A549 (cell line): Measurements from ENCODE around the gene MAMDC4. TPM values are rescaled to one million over a fixed set of nuclear protein-coding genes. Genes with fewer than 3 reads are reported as not detected.
"Not testable (repeated sequence)": the region's sequence is repeated elsewhere in the genome, so short reads cannot be mapped to it uniquely, and the experiment has no call there.

ENCODE experiments used
- ATAC-seq, 2 experiments: fragments of 200-7000 bp in 1 of 2; fragments of >200 bp in 1 of 2; cut with Nextera tagmentation in 1 of 2; cut with Tn5 transposase in 1 of 2; 3 replicates each; pipeline versions ENCODE4 v1.8.0 to v1.9.1; 2018 to 2020; ENCODE audit warnings: mild to moderate bottlenecking in 1 of 2, moderate library complexity in 1 of 2
- CTCF ChIA-PET: fragments of 300-600 bp; sonication (Branson Sonifier 250); formaldehyde crosslinking; extraction: SDS; loops from one replicate; lab custom pipeline; 2021; ENCODE audit warnings: antibody characterized with exemption, inconsistent platforms; lab: Yijun Ruan, JAX
- POLR2A ChIA-PET: fragments of 350-600 bp; formaldehyde crosslinking; extraction: SDS; loops from one replicate; lab custom pipeline; 2021; ENCODE audit warnings: antibody characterized with exemption, inconsistent platforms; lab: Yijun Ruan, JAX
- DNase-seq, 2 experiments: peaks; one replicate each; pipeline versions ENCODE4 v3.0.0 to v3.0.0-alpha.2; 2011 to 2016; ENCODE audit warnings: low read depth in 1 of 2, low spot score in 1 of 2
- FAIRE-seq: peaks from 2 replicates; lab custom pipeline; 2011; peaks lifted over from hg19 to GRCh38; lab: Jason Lieb, UNC
- H3K27ac ChIP-seq, 2 experiments: fragments of >200 bp; sonication (Bioruptor Twin); formaldehyde crosslinking; 3 replicates each; pipeline ENCODE4 v1.5.1; 2016 to 2017
- H3K4me1 ChIP-seq: fragments of >200 bp; sonication (Bioruptor Twin); formaldehyde crosslinking; 3 replicates; pipeline ENCODE4 v1.6.1; 2016
- H3K4me2 ChIP-seq: fragments of >200 bp; sonication (Bioruptor Twin); formaldehyde crosslinking; 3 replicates; pipeline ENCODE4 v1.6.1; 2016
- H3K4me3 ChIP-seq: fragments of >200 bp; sonication (Bioruptor Twin); formaldehyde crosslinking; 3 replicates; pipeline ENCODE4 v1.5.1; 2016
- H3K9me3 ChIP-seq: fragments of >200 bp; sonication (Bioruptor Twin); formaldehyde crosslinking; 3 replicates; pipeline ENCODE4 v1.6.1; 2016
- BCL3 ChIP-seq: fragments of >200 bp; sonication (Bioruptor Twin); formaldehyde crosslinking; IDR thresholded peaks from 3 replicates; pipeline ENCODE4 v1.6.1; 2016
- CBX8 ChIP-seq: fragments of 200-600 bp; sonication (generic); IDR thresholded peaks from 2 replicates; pipeline ENCODE4 v1.6.1; 2016
- CHD2 ChIP-seq: fragments of 150-350 bp; IDR thresholded peaks from 2 replicates; pipeline ENCODE4 v1.6.1; 2014; ENCODE audit warnings: low read length; ENCODE audit not compliant: partially characterized antibody
- CTCF ChIP-seq: fragments of >200 bp; sonication (Bioruptor Twin); formaldehyde crosslinking; IDR thresholded peaks from 3 replicates; pipeline ENCODE4 v1.5.1; 2016
- FOXS1 ChIP-seq: fragments of 250-450 bp; sonication (Bioruptor Pico); IDR thresholded peaks from 2 replicates; pipeline ENCODE4 v1.5.0; 2020; ENCODE audit warnings: mild to moderate bottlenecking, moderate library complexity
- JUN ChIP-seq, 2 experiments: fragments of >200 bp; sonication (Bioruptor Twin); formaldehyde crosslinking; IDR thresholded peaks; 2 replicates in 1 of 2; 3 replicates in 1 of 2; pipeline ENCODE4 v1.6.1; 2016 to 2017
- MAZ ChIP-seq: fragments of 150-350 bp; IDR thresholded peaks from 2 replicates; pipeline ENCODE4 v1.6.1; 2014; ENCODE audit warnings: antibody characterized with exemption, low read depth, low read length, borderline replicate concordance
- PBX3 ChIP-seq: IDR thresholded peaks from 2 replicates; pipeline ENCODE4 v1.6.1; 2012
- PHF8 ChIP-seq: fragments of 200-600 bp; sonication (generic); IDR thresholded peaks from 2 replicates; pipeline ENCODE4 v1.6.1; 2016; ENCODE audit warnings: low read depth, mild to moderate bottlenecking, antibody characterized with exemption, moderate library complexity, borderline replicate concordance
- POLR2AphosphoS2 ChIP-seq: conservative IDR thresholded peaks from 2 replicates; pipeline ENCODE4 v1.6.1; 2012; ENCODE audit warnings: low read length, improper control_type of control experiment, inconsistent platforms
- ZFP36 ChIP-seq: fragments of 450-650 bp; IDR thresholded peaks from 2 replicates; pipeline ENCODE4 v1.6.1; 2014; ENCODE audit warnings: borderline replicate concordance; ENCODE audit not compliant: partially characterized antibody
- WGBS: methylation state at CpG from one replicate; pipeline ENCODE4 v1.1.6; 2017; ENCODE audit errors: missing lambda C conversion rate; 5-methylcytosine and 5-hydroxymethylcytosine counted together
- polyA plus RNA-seq, 4 experiments: library from polyadenylated mRNA; depleted of rRNA in 3 of 4; stranded (reverse); fragments of >200 nt; fragmentation: RNase III in 1 of 4; extraction: RNeasy Plus Mini Kit Qiagen cat#74134 plus additional on column Dnase treatment in 1 of 4; gene quantifications; 2 replicates in 3 of 4; 3 replicates in 1 of 4; pipeline ENCODE4 v1.2.3, GENCODE V29; 2011 to 2017

The MAMDC4 gene
- polyA plus RNA-seq, 2 of the 4 experiments (the other 2 are of a cell fraction), result 1.3 to 7.3 TPM

GRCh38 chr9:136840877-136841645, 11.1 kb upstream of the MAMDC4 start:
- ChIA-PET POLR2A (interaction anchor here (1.0 to 1.2 kb wide), 2 partner anchors 25 to 34 kb away, joined by 3 to 4 read pairs; partner anchors contain the start of gene EDF1), CTCF (interaction anchor here (0.6 to 4.7 kb wide), 19 partner anchors 9 to 211 kb away, joined by 3 to 72 read pairs (median 11); partner anchors contain the start of genes MAMDC4 and RABL6)
- FAIRE-seq (no peak), DNase-seq (peak in 1 of 2 experiments; percentile 75), ATAC-seq (peak; percentile 41 to 46)
- 67% methylated on average over 20 of the region's 28 CpGs for WGBS
- H3K4me1 ChIP-seq, result peaks cover 56% of the 10 kb centered on the region
- peak overlapping the region; percentile 69 to 90 for H3K27ac ChIP-seq
- no peaks in the 10 kb centered on the region for H3K9me3 ChIP-seq
- H3K4me3 ChIP-seq, result peak overlapping the region; percentile 17; the same call in 1 of the 3 replicates
- TF ChIP-seq CTCF, result no peak
- no peak for TF ChIP-seq CBX8
- no peak for TF ChIP-seq CHD2
- no peak for TF ChIP-seq MAZ
- TF ChIP-seq PBX3, result peak; percentile 18
- no peak for TF ChIP-seq FOXS1
- TF ChIP-seq BCL3, result no peak
- peak in 1 of 2 experiments; percentile 42; a peak in 1 of 5 replicates for TF ChIP-seq JUN (IDR thresholded peaks at IDR 0.05)
- no peak for TF ChIP-seq PHF8
- TF ChIP-seq ZFP36, result no peak
- peak overlapping the region; percentile 77 for H3K4me2 ChIP-seq

GRCh38 chr9:136841646-136842379, 10.3 kb upstream of the MAMDC4 start:
- Histone ChIP-seq H3K4me3 (peak overlapping the region; percentile 45; the same call in 2 of the 3 replicates), H3K4me2 (peak overlapping the region; percentile 77), H3K4me1 (peaks cover 56% of the 10 kb centered on the region), H3K27ac (peak overlapping the region; percentile 69 to 90)
- FAIRE-seq, result peak; percentile 13
- TF ChIP-seq POLR2AphosphoS2 (0 out of 2 replicates have a peak, but pooled peaks have one; percentile 72), PBX3 (peak; percentile 17; the same call in 1 of the 2 replicates), JUN (IDR thresholded peaks at IDR 0.05) (0 out of 5 replicates have a peak, but pooled peaks of 1 of the 2 experiments have one; percentile 5)
- H3K9me3 ChIP-seq, DNase-seq: not testable (repeated sequence)
- 31% methylated on average over 13 of the region's 16 CpGs for WGBS
- POLR2A ChIA-PET, result interaction anchor here (0.6 to 1.2 kb wide), 4 partner anchors 24 to 157 kb away, joined by 3 to 4 read pairs (median 3); partner anchors contain the start of gene EDF1
- ATAC-seq, result peak; percentile 1 to 13; a peak in 5 of 6 replicates
- CTCF ChIA-PET, result interaction anchor here (0.6 to 4.7 kb wide), 33 partner anchors 10 to 211 kb away, joined by 3 to 72 read pairs (median 6); partner anchors contain the start of genes CLIC3, FBXW5, MAMDC4 and RABL6
